Measurements from ENCODE around the gene LAMA1. TPM values are rescaled to one million over a fixed set of nuclear protein-coding genes. Genes with fewer than 3 reads are reported as not detected.

The LAMA1 gene
- total RNA-seq, 1 experiment from 2014 or later: 23.4 TPM

DNA sequence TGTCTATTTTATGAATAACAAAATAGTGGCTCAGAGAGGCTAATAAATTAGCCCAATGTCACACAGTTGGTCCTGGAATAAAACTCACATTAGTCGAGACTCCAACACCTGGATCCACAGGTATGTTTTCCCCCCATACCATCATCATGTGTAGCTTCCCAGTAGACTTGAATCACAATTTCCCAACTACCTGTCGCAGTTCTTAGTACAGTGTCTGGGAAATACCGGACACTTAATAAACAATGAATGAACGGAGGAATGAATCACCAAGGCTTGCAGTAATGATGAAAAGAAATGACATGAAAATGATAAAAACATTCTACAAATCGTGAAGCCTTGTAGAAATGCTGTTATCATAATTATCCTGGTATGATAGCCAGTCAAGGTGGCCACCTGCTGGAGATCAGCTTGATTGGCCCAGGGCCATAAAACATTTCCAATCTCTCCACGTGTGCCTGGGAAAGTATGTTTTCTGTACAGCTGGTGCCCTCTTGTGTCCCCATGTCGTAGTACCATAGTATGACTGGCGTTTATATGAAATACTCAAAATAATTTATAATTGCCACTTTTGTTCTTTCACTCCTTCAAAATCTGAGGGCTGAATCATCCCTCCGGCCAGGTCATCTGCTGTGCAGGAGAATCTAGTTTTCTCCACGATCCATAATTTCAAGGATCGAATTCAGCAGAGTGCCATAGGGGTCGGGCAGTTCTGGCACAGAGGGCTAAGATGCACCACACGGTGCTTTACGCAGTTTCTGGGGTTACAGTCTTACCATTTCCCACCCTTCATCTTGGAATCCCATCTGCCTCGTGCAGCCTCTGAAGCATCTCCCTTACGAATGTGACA lies 95.4 kb downstream of the LAMA1 start:
- in situ Hi-C loops (cut with HindIII; ENCODE audit: low pct_unique_long_range_greater_than_20kb, low sequenced_read_pairs): no loop called here

GRCh38 chr18:7020995-7021777 lies 96.4 kb downstream of the LAMA1 start:
- no peak for DNase-seq (ENCODE audit: low read depth)
- in situ Hi-C loops (cut with HindIII; ENCODE audit: low pct_unique_long_range_greater_than_20kb, low sequenced_read_pairs): no loop called here

More for the DNA sequence above, 95.4 kb downstream of the LAMA1 start:
- DNase-seq (ENCODE audit: low read depth): peak; percentile 51

- no peak for DNase-seq (ENCODE audit: low read depth)
- in situ Hi-C loops (cut with HindIII; ENCODE audit: low pct_unique_long_range_greater_than_20kb, low sequenced_read_pairs): no loop called here
Measured at GRCh38 chr18:7017013-7017412, 100.6 kb downstream of the LAMA1 start.

- in situ Hi-C loops (cut with HindIII; ENCODE audit: low pct_unique_long_range_greater_than_20kb, low sequenced_read_pairs): no loop called here
- DNase-seq (ENCODE audit: low read depth): no peak
Measured at GRCh38 chr18:7011142-7011541, 106.5 kb downstream of the LAMA1 start.

DNA sequence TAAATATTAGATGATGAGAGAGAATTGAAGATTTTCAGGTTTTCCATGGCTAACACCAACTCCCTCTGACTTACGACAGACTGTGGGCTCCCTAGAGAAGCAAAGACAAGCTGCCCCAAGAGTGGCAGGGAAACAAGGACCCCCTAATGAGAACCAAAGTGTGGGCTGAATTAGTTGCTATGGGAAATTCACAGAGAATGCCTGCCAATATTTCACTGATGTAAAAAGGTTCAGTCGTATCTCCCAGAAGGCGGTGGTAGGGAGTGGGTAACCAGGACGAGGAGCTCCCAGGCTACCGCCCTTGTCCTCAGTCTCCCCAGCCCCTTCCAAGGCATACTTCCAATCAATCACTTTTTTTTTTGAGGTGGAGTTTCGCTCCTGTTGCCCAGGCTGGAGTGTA lies 113.6 kb downstream of the LAMA1 start:
- DNase-seq (ENCODE audit: low read depth): no peak
- in situ Hi-C loops (cut with HindIII; ENCODE audit: low pct_unique_long_range_greater_than_20kb, low sequenced_read_pairs): no loop called here

- no peak for DNase-seq (ENCODE audit: low read depth)
- in situ Hi-C loops (cut with HindIII; ENCODE audit: low pct_unique_long_range_greater_than_20kb, low sequenced_read_pairs): no loop called here
Measured at GRCh38 chr18:7002107-7002506, 115.5 kb downstream of the LAMA1 start.

DNA sequence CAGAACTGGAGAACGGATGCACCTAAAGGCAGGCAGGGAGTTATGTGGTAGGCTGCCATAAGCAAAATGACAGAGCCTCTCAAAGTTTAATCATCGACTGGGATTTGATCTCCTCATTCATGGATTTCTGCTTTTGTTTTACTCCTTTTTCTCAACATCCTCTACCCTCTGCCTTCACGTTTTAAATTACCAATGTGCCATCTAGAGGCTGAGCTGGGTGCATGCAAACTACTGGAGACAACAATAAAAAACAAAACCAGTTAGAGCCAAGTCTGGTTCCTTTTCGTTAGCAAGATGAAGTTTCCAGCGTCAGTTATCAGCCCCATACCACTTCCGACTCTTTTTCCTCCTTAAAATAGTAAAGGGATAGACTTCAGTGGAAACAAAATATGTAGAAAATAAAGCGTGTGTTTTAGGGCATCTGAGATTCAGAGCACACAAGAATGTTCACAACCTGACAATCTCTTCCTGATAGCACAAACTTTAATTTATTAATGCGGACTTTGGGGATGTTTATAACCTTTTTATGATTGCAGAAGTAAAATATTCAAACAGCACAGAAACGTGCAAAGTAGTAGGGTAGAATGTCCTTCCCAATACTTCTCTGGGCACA lies 117.0 kb downstream of the LAMA1 start:
- DNase-seq (ENCODE audit: low read depth): no peak

DNA sequence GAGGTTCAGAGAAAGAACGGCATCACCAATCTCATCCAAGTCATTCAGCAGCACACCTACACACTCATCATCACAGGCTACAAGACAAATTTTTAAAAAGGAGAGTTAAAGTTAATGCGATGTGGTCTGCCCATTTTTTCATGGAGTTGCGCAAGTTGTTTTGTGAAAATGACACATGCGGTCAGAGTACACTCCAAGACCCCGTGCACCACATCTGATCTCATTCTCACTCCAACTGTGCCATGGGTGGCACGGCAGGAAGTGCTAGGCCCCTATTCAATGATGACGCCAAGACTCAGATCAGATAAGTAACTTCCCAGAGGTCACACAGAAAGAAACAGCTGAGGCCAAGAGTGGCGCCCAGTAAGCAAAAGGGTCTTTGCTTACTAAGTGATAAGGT lies 119.8 kb downstream of the LAMA1 start:
- DNase-seq (ENCODE audit: low read depth): no peak

More for the DNA sequence above, 117.0 kb downstream of the LAMA1 start:
- in situ Hi-C loops (cut with HindIII; ENCODE audit: low pct_unique_long_range_greater_than_20kb, low sequenced_read_pairs): no loop called here

DNA sequence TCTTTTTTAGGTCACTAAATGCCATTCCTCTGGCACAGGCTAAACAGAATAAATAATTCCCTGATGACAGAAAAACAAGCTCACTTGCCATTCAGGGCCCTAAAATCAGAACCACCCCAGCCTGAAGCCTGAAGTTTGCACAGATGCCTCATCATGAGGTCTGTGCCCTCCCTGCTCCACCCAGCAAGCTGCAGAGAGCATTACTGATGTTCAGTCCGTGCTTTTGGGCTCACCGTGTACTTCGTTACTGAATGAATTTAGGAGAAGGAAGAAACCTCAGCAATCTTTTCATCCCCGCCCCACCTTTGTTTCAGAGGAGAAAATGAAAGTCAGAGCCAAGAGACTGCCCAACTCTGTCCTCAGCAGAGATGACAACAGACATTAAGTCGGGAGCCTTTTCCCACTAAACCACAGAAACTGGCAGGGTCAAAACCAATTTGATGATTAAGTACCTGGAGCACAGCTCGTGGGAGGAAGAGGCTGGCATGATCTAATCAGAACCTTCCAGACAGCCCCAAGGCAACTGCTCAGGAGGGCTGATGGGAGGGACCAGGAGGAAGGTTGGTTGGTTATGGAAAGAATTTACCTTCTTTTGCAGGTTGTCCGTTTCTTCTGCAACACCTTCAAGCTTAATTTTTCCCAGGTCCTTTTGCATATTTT lies 122.7 kb downstream of the LAMA1 start:
- in situ Hi-C loops (cut with HindIII; ENCODE audit: low pct_unique_long_range_greater_than_20kb, low sequenced_read_pairs): no loop called here
- peak; percentile 6 for DNase-seq (ENCODE audit: low read depth)

More for the DNA sequence above, 119.8 kb downstream of the LAMA1 start:
- in situ Hi-C loops (cut with HindIII; ENCODE audit: low pct_unique_long_range_greater_than_20kb, low sequenced_read_pairs): no loop called here

DNA sequence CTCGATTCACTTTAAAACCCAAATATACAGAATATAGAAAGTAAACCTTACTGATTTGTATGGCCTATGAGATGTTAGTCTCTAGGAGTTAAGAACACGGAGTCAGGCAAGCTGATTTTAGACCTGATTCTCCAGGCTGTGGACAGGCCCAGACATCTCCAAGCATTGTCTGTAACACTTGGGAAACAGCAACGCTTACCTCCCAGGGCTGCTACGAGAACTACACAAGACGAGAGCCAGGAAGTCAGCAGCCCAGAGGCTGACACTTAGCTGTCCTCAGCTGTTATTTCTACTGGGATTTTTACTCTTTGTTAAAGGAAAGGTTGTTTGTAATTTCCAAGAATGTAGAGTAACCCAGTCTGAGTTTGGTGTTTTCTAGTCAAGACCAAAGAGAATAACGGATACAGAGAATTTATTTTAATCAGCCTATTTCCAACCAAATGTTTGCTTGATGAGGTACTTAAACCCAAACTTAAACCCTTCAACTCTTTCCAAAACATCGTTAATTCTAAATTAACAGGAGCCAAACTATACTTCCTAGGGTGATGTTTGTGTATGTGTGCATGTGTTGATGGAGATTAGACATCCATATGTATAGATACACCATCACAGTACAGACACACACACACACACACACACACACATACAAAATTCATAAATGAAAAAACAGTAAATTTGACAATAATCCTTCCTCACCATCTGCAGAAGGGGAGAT lies 123.4 kb downstream of the LAMA1 start:
- in situ Hi-C loops (cut with HindIII; ENCODE audit: low pct_unique_long_range_greater_than_20kb, low sequenced_read_pairs): no loop called here
- DNase-seq (ENCODE audit: low read depth): no peak

GRCh38 chr18:6992761-6993160 lies 124.8 kb downstream of the LAMA1 start:
- in situ Hi-C loops (cut with HindIII; ENCODE audit: low pct_unique_long_range_greater_than_20kb, low sequenced_read_pairs): no loop called here
- no peak for DNase-seq (ENCODE audit: low read depth)

DNA sequence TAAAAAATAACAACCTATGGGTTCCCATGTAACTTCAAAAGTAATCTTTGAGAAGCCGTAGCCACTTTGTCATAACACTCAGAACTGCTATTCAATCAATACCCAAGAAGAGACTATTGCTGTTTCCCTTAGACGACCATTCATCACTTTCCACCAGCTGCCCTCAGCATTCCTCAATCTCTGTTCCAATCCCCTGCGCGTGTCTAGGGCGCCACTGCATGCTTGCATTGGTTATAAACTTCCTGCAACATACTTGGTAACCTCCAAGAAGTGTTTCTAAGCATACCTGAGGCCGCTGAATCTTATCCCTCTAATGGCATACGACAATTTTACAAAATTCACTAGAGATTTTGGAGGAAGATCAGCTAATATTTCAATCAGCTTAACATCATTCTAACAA lies 134.2 kb downstream of the LAMA1 start:
- in situ Hi-C loops (cut with HindIII; ENCODE audit: low pct_unique_long_range_greater_than_20kb, low sequenced_read_pairs): no loop called here
- DNase-seq (ENCODE audit: low read depth): no peak

- in situ Hi-C loops (cut with HindIII; ENCODE audit: low pct_unique_long_range_greater_than_20kb, low sequenced_read_pairs): no loop called here
- DNase-seq (ENCODE audit: low read depth): no peak
Measured at GRCh38 chr18:6982398-6982797, 135.2 kb downstream of the LAMA1 start.

GRCh38 chr18:6980363-6980762 lies 137.2 kb downstream of the LAMA1 start:
- in situ Hi-C loops (cut with HindIII; ENCODE audit: low pct_unique_long_range_greater_than_20kb, low sequenced_read_pairs): no loop called here
- DNase-seq (ENCODE audit: low read depth): no peak

DNA sequence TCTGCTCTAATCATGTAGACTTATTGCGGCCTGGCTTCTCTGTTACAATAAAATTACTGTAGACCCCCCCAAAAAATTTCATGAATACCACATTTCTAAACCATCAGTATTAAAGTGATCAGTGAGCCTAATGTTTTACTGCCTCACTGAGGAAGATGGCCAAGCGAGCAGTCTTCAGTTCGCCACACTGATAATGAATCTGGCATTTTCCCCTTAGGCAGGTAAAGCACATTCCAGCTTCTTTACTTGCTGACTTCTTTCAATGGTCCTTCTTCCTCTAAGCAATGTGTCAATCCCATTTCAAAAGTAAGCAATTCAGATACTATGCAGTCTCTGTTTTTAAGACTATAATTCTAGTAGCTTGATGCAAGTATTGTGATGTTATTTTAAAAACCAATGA lies 137.6 kb downstream of the LAMA1 start:
- in situ Hi-C loops (cut with HindIII; ENCODE audit: low pct_unique_long_range_greater_than_20kb, low sequenced_read_pairs): no loop called here
- no peak for DNase-seq (ENCODE audit: low read depth)

DNA sequence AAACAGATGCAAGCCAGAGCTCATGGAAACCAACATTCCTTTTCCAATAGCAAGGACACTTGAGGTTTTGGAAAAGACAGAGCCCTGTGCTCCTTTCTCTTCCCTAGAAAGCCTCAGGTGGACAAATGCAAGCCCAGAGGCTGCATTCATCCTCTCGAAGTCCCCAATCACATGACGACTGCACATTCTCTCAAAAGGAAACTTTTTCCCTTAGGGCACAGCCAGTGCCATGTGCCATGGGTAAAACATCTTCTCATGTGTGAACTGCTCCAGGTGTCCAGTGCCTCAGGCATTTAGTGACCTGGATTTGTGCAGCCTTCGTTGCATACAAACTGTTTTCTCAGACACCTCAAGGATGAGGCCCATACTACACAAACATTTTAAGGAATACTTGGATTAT lies 140.7 kb downstream of the LAMA1 start:
- no peak for DNase-seq (ENCODE audit: low read depth)
- in situ Hi-C loops (cut with HindIII; ENCODE audit: low pct_unique_long_range_greater_than_20kb, low sequenced_read_pairs): no loop called here

DNA sequence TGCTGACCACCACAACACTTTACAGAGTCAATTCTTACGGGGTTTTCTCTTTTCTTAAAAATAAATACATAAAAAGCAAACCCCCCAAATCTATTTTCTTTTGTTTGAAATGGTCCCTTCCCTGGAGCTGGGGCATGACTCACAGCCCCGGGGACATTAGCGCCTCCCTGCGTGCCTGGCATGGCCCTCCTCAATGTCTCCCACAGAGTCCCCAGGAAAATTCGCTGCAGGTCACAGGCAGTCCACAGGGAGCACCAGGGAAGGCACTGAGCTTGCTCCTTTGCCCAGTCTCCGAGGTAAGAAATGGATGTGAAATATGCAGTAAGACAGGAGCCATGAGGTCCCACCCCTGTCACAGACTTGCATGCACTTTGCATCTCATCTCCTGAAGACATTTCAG lies 142.5 kb downstream of the LAMA1 start:
- DNase-seq (ENCODE audit: low read depth): no peak
- in situ Hi-C loops (cut with HindIII; ENCODE audit: low pct_unique_long_range_greater_than_20kb, low sequenced_read_pairs): no loop called here

Data from Caki2 (cell line).